ENCODE results near the gene POLR2B. TPM values are rescaled to one million over a fixed set of nuclear protein-coding genes. Genes with fewer than 3 reads are reported as not detected.

POLR2B gene
- total RNA-seq, 2 donors from 2014 or later: 115 to 135 TPM

DNA sequence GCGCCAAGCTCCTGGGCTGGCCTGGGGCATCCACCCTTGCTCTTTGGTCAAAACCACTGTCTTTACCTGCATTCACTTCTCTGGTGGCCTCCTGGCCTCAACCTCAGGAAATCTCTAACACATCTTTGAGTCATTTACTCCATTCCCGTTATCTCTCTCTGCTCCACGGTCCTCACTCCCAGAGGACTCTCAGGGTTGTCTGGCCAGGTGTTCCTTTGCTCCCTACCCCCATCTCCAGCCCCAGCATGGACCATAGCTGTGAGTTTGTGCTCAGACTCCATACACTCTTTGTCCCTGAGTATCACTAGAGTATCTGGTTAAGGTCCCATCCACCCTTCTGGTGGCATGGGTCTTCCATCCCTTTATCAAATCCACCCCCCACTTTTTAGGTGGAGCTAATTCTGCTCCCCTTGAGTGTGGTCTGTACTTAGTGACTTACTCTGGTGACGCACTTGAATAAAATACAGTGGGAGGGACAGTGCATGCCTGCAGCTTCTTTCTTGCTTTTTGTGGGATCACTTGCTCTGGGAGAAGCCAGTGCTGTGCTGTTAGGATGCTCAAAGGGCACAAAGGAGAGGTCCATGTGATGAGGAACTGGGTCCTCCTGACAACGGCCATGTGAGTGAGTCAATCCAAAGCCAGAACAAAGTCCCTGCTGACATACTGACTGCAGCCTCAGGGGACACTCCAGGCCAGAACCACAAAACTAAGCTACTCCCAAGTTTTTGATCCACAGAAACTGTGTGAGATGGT lies 87.2 kb downstream of the POLR2B start:
- no peak for ATAC-seq (replicated peaks in 1 of 2)
- no peak for DNase-seq
- no peak overlapping the region for H3K27ac Mint-ChIP-seq
- no peak overlapping the region for H3K4me3 Mint-ChIP-seq
- no peaks in the 10 kb centered on the region for H3K9me3 Mint-ChIP-seq
- H3K4me1 Mint-ChIP-seq (ENCODE audit: low read depth): no peaks in the 10 kb centered on the region
- no peaks in the 10 kb centered on the region for H3K27me3 Mint-ChIP-seq (ENCODE audit: low read depth)
- H3K36me3 Mint-ChIP-seq (ENCODE audit: insufficient read depth in 2 of 2): no peaks in the 10 kb centered on the region

DNA sequence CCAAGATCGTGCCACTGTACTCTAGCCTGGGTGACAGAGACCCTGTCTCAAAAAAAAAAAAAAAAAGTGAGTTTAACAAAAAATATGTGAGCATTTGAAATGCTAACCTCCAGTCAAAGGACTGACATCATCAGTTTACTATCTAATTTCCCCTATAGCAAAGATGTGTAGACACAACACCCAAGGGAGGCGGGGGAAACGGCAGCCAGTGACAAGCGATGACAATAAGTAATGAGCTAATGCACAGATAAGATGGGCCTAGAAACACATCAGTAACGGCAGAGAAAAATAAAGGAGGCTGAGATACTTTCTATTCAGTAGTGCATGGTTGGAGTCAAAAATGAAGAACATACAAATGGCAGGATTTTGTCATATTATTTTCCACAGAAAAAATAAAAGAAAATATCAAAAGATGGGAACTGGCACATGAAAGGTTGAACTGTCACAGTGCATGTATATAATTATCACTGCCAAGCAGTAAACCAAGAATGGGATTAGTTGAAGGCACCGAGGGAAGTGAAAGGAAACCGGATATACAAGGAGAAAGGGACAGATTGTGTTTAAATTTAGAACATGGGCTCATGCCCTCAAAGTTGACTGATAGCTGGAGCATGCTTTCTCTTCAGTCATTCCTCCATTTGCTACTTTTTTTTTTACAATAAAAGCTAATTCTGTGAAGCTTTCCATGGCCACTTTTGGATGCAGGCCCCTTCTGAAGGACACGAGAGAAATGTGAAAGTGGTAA lies 89.7 kb downstream of the POLR2B start:
- Mint-ChIP-seq H3K27ac (no peak overlapping the region), H3K27me3 (ENCODE audit: low read depth) (no peaks in the 10 kb centered on the region), H3K4me3 (no peak overlapping the region), H3K4me1 (ENCODE audit: low read depth) (no peaks in the 10 kb centered on the region), H3K36me3 (ENCODE audit: insufficient read depth in 2 of 2) (no peaks in the 10 kb centered on the region), H3K9me3 (no peaks in the 10 kb centered on the region)
- DNase-seq (no peak), ATAC-seq (replicated peaks in 1 of 2) (no peak)

DNA sequence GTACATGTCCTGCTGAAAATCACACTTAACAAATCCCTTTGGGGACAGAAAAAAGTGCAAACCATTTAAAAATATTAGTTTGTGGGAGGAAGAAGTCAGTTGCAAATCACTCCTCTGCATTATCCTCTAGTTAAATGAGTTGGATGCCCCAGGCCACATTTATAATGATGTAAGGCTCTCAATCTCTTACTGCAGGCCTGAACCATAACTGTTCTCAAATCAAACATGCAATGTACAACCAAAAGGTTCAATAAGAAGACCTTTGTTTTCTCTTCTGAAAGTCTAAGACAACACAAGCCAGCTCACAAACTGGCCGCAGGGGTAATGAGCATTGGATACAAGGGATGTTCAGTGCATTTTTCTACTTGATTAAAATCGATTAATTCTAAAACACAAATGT lies 91.8 kb downstream of the POLR2B start:
- no peak for ATAC-seq (replicated peaks in 1 of 2)
- no peak overlapping the region for H3K4me3 Mint-ChIP-seq
- DNase-seq: no peak
- no peak overlapping the region for H3K27ac Mint-ChIP-seq
- H3K36me3 Mint-ChIP-seq (ENCODE audit: insufficient read depth in 2 of 2): no peaks in the 10 kb centered on the region
- no peaks in the 10 kb centered on the region for H3K4me1 Mint-ChIP-seq (ENCODE audit: low read depth)
- H3K9me3 Mint-ChIP-seq: no peaks in the 10 kb centered on the region
- peaks cover 7% of the 10 kb centered on the region for H3K27me3 Mint-ChIP-seq (ENCODE audit: low read depth)

DNA sequence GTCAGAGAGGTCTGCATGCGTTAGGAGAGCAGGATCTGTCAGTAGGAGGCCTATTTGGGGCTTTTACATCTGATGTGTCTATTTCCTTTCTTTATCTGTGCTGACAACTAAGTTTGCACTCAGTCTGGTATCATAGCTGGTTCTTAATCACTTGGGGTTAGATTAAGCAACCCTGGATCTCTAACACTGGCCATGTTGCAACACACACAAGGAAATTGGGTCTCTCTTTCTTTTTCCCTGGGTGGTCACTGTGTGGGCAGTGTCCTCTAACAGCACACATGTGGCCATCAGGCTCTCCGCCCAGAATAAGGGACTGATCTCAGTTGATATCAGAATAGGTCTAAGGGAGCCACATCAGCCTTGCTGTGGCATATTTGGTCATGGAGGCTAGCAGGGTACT lies 92.6 kb downstream of the POLR2B start:
- Mint-ChIP-seq H3K36me3 (ENCODE audit: insufficient read depth in 2 of 2) (no peaks in the 10 kb centered on the region), H3K9me3 (no peaks in the 10 kb centered on the region), H3K27ac (no peak overlapping the region), H3K4me3 (no peak overlapping the region), H3K27me3 (ENCODE audit: low read depth) (peaks cover 7% of the 10 kb centered on the region), H3K4me1 (ENCODE audit: low read depth) (no peaks in the 10 kb centered on the region)
- no peak for ATAC-seq (replicated peaks in 1 of 2)
- no peak for DNase-seq

DNA sequence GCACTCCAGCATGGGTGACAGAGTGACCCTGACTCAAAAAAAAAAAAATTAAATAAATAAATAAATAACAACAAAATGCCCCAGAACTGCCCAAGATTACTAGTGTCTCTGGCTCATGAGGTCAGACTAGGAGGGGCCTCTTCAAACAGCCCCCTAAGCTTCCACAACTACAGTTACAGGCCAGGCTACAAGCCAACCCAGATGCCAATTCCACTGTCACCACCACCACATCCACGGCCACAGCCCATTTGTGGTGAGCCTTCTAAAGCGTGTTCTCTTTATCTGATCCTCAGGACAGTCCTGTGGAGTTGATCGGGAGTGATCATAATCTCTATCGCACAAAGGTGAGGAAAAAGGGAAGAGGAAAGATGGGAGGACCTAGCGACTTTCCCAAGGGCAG lies 94.9 kb downstream of the POLR2B start:
- H3K9me3 Mint-ChIP-seq: no peaks in the 10 kb centered on the region
- H3K36me3 Mint-ChIP-seq (ENCODE audit: insufficient read depth in 2 of 2): no peaks in the 10 kb centered on the region
- H3K27ac Mint-ChIP-seq: no peak overlapping the region
- H3K4me3 Mint-ChIP-seq: no peak overlapping the region
- ATAC-seq (replicated peaks in 1 of 2) (no peak), DNase-seq (no peak)
- H3K27me3 Mint-ChIP-seq (ENCODE audit: low read depth): peaks cover 14% of the 10 kb centered on the region
- H3K4me1 Mint-ChIP-seq (ENCODE audit: low read depth): no peaks in the 10 kb centered on the region

DNA sequence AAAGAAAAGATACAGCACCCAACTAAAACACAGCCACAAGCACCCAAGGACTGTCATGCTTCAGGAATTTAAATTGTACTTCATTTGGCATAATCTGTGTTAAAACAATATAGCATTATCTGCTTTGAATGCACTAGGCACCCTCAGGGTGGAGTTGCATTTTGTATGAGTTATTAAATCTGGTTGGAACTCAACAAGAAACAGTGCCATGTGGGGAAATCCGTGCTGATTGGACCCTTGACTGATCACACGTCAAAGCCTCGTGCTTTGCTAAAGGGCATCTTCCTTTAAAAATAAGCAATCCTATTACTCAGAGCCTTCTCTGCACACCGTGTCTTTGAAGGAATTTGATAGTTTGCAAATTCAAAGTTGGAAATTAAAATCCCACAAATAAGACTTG lies 96.0 kb downstream of the POLR2B start:
- Mint-ChIP-seq H3K27me3 (ENCODE audit: low read depth) (peaks cover 19% of the 10 kb centered on the region), H3K4me3 (no peak overlapping the region), H3K4me1 (ENCODE audit: low read depth) (no peaks in the 10 kb centered on the region), H3K9me3 (no peaks in the 10 kb centered on the region), H3K27ac (no peak overlapping the region), H3K36me3 (ENCODE audit: insufficient read depth in 2 of 2) (no peaks in the 10 kb centered on the region)
- no peak for DNase-seq
- ATAC-seq (replicated peaks in 1 of 2): no peak

DNA sequence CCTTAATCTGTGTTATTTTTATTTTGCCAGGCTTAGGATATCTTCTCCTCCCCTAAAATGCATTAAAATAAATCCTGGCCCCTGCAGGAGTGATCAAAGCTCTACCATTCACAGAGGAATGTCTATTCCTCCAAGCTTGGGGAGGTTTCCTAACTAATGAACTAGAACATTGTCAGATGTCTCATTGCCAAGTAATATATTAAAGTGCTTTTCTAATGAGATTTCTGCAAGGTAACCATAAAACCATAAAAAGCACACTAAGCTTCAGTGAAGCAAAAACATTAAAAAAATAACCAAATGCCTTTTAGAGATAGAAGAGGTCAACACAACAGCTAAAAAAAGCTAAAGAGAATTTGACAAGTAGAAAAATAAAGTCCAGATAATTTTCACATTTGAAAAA lies 96.7 kb downstream of the POLR2B start:
- no peak for ATAC-seq (replicated peaks in 1 of 2)
- H3K4me3 Mint-ChIP-seq: no peak overlapping the region
- no peaks in the 10 kb centered on the region for H3K9me3 Mint-ChIP-seq
- no peaks in the 10 kb centered on the region for H3K4me1 Mint-ChIP-seq (ENCODE audit: low read depth)
- peaks cover 26% of the 10 kb centered on the region for H3K27me3 Mint-ChIP-seq (ENCODE audit: low read depth)
- H3K36me3 Mint-ChIP-seq (ENCODE audit: insufficient read depth in 2 of 2): no peaks in the 10 kb centered on the region
- H3K27ac Mint-ChIP-seq: no peak overlapping the region
- DNase-seq: no peak

DNA sequence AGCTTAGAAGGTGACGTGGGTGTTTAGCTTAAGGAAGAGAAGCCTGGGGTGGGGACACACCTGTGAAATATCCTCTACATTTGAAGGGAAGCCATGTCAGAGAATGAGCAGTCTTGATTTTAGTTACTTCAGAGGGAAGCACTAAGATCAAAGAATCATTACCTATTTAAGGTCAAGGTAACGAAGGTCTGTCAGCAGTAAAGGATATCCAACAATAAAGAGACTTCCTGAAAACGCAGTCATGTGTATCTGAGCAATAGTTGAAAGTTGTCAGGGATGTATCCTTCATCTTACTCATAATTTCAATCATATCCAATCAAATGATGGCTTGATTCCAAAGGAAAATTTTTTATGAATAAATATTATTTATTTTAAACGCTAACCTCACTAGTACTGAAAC lies 98.0 kb downstream of the POLR2B start:
- Mint-ChIP-seq H3K27ac (no peak overlapping the region), H3K4me3 (no peak overlapping the region), H3K36me3 (ENCODE audit: insufficient read depth in 2 of 2) (no peaks in the 10 kb centered on the region), H3K9me3 (peaks cover 0 to 1% of the 10 kb centered on the region in 2 donors), H3K4me1 (ENCODE audit: low read depth) (no peaks in the 10 kb centered on the region), H3K27me3 (ENCODE audit: low read depth) (peaks cover 29% of the 10 kb centered on the region)
- no peak for DNase-seq
- ATAC-seq (replicated peaks in 1 of 2): no peak

DNA sequence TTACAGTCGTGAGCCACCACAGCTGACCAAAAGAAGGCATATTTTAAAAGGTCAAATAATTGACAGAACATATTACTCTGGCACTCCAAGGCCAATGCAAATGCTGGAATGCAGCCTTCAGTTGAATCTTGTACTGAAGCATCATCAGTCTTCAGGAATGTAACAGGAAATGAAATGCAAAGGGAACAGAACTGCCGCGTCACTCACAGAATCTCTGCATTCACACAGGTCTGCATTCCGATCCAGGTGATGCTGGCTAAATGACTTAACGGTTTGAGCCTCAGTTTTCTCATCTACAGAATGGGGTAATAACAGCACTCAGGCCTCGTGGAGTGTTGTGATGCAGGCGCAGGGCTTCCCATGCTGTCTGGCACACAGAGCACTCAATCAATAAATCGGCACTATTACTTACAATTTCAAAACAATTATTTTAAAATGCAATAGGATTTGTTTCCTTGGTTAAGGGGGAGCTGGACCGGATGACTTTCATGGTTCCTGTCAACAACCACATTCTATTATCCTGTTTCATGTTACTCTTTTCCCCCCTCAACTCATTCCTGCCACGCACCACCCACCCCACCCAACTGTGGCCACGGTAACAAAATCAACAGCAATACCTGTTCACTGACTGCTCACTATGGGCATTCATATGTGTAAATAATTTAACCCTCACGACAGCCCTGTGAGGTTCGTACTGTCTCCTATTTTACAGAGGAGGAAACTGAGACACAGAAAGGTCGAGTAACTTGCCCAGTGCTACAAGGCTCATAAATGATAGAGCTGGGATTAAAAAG lies 99.1 kb downstream of the POLR2B start:
- H3K4me1 Mint-ChIP-seq (ENCODE audit: low read depth): no peaks in the 10 kb centered on the region
- no peak overlapping the region for H3K27ac Mint-ChIP-seq
- H3K4me3 Mint-ChIP-seq: no peak overlapping the region
- ATAC-seq (replicated peaks in 1 of 2): no peak
- H3K36me3 Mint-ChIP-seq (ENCODE audit: insufficient read depth in 2 of 2): no peaks in the 10 kb centered on the region
- H3K9me3 Mint-ChIP-seq: peaks cover 0 to 1% of the 10 kb centered on the region in 2 donors
- no peak for DNase-seq
- H3K27me3 Mint-ChIP-seq (ENCODE audit: low read depth): peaks cover 29% of the 10 kb centered on the region

DNA sequence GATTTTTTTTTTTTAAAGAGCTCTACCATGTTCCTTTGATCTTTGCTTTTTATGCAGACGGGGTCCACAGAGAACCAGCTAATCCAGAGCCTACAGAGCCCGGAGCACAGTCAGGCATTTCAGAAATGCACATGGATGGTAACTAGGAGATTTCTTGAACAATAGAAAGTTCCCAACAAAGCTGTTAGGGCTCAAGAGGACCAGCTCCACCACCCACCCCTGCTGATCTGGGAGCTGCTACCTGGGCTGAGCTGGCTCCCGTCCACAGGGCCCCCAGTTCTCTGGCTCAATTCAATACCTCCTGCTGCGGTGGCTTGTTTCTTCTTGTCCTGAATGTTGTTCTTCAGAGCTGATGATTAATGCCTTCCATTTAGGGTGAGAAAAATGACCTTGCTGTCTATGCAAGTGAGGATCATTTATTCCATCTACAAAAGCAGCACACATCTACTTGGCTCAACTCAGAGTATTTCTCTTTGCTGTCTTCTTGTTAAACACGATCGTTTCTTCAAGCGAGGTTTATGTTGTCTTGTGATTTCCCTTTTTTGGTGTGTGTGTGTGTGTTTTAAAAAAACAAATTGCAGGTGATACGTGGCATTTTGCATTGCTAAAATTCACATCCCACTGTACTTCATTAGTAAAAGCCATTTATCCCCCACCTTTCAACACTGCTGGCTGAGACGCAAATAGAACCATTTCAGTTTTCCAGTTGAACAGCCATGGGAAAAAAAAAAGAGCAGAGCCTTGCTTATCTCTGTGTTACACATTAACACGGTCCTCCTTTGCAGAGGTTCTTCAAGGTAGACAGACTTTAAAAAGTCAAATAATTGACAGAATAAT lies 100.2 kb downstream of the POLR2B start:
- Mint-ChIP-seq H3K27ac (no peak overlapping the region), H3K27me3 (ENCODE audit: low read depth) (peaks cover 29% of the 10 kb centered on the region), H3K9me3 (peaks cover 0 to 1% of the 10 kb centered on the region in 2 donors), H3K4me3 (no peak overlapping the region), H3K36me3 (ENCODE audit: insufficient read depth in 2 of 2) (no peaks in the 10 kb centered on the region), H3K4me1 (ENCODE audit: low read depth) (no peaks in the 10 kb centered on the region)
- no peak for ATAC-seq (replicated peaks in 1 of 2)
- no peak for DNase-seq

All from activated T-cell treated with anti-CD3 and anti-CD28 coated beads, Interleukin-2, amount 50 U/mL, for 72 hours (primary cell).